HEK293 (cell line): ENCODE measurements around the gene PANK4.

Experiments
- YY1 ChIP-seq: fragments of 450-650 bp; formaldehyde crosslinking; IDR thresholded peaks from 2 replicates; pipeline ENCODE4 v1.5.1; 2018; ENCODE audit warnings: missing biosample characterization, missing genetic modification characterization
- ZNF112 ChIP-seq: fragments of 450-650 bp; formaldehyde crosslinking; IDR thresholded peaks from 2 replicates; pipeline ENCODE4 v1.5.0; 2017; ENCODE audit warnings: missing biosample characterization, missing genetic modification characterization
- TF ChIP-seq, protein P1 (sequence below): fragments of 450-650 bp; formaldehyde crosslinking; IDR thresholded peaks from 2 replicates; pipeline ENCODE4 v1.5.1; 2016; ENCODE audit warnings: missing biosample characterization, missing genetic modification characterization, low read depth
- TF ChIP-seq, protein P2 (sequence below): fragments of 450-650 bp; formaldehyde crosslinking; IDR thresholded peaks from 2 replicates; pipeline ENCODE4 v1.5.1; 2016; ENCODE audit warnings: missing biosample characterization, missing genetic modification characterization
- TF ChIP-seq, protein P3 (sequence below): sonication (generic); formaldehyde crosslinking; IDR thresholded peaks from 2 replicates; pipeline ENCODE4 v1.8.1; 2022; ENCODE audit warnings: mild to moderate bottlenecking, moderate library complexity, missing genetic modification reagents

DNA sequence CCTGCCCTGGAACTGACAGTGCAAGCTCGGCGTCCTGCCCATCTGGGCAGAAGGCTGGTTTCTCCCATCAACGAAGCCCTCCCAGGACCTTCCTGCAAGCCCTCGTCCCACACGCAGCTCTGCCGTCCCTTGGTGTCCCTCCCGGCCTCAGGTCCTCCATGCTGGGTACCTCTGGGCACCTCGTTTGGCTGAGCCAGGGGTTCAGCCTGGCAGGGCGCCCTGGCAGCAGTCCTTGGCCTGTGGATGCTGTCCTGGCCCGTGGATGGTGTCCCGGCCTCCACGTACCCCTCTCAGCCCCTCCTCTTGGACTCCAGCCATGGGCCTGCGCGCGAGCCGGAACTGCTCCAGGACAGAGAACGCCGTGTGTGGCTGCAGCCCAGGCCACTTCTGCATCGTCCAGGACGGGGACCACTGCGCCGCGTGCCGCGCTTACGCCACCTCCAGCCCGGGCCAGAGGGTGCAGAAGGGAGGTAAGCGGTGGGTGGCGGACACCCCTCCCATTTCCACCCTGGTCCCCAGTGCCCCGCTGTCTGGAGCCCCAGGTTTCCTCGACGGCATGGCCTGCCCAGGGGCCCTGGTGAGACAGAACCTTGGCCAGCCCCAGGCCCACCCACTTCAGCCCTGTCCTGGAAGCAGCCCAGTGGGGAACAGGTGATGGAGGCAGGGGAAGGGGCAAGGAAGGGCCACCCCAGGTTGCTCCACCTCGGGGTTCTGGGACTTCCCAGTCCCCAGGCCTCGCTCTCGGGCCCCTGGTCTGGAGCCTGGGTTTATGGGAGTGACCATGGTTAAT lies 33.3 kb upstream of the PANK4 start:
- TF ChIP-seq, protein P1, sequence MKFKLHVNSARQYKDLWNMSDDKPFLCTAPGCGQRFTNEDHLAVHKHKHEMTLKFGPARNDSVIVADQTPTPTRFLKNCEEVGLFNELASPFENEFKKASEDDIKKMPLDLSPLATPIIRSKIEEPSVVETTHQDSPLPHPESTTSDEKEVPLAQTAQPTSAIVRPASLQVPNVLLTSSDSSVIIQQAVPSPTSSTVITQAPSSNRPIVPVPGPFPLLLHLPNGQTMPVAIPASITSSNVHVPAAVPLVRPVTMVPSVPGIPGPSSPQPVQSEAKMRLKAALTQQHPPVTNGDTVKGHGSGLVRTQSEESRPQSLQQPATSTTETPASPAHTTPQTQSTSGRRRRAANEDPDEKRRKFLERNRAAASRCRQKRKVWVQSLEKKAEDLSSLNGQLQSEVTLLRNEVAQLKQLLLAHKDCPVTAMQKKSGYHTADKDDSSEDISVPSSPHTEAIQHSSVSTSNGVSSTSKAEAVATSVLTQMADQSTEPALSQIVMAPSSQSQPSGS (tag by site-specific recombination) = no peak
- TF ChIP-seq, protein P2, sequence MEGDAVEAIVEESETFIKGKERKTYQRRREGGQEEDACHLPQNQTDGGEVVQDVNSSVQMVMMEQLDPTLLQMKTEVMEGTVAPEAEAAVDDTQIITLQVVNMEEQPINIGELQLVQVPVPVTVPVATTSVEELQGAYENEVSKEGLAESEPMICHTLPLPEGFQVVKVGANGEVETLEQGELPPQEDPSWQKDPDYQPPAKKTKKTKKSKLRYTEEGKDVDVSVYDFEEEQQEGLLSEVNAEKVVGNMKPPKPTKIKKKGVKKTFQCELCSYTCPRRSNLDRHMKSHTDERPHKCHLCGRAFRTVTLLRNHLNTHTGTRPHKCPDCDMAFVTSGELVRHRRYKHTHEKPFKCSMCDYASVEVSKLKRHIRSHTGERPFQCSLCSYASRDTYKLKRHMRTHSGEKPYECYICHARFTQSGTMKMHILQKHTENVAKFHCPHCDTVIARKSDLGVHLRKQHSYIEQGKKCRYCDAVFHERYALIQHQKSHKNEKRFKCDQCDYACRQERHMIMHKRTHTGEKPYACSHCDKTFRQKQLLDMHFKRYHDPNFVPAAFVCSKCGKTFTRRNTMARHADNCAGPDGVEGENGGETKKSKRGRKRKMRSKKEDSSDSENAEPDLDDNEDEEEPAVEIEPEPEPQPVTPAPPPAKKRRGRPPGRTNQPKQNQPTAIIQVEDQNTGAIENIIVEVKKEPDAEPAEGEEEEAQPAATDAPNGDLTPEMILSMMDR (tag by site-specific recombination) = no peak
- TF ChIP-seq, protein P3, sequence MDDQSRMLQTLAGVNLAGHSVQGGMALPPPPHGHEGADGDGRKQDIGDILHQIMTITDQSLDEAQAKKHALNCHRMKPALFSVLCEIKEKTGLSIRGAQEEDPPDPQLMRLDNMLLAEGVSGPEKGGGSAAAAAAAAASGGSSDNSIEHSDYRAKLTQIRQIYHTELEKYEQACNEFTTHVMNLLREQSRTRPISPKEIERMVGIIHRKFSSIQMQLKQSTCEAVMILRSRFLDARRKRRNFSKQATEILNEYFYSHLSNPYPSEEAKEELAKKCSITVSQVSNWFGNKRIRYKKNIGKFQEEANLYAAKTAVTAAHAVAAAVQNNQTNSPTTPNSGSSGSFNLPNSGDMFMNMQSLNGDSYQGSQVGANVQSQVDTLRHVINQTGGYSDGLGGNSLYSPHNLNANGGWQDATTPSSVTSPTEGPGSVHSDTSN (CRISPR knock-in tag) = no peak
- TF ChIP-seq ZNF112 (tag by site-specific recombination) = no peak
- TF ChIP-seq YY1 (tag by site-specific recombination) = no peak
